Lower leg skin (tissue), 4 donors: Measurements from ENCODE around the gene PTPRU. TPM values are rescaled to one million over a fixed set of nuclear protein-coding genes. Genes with fewer than 3 reads are reported as not detected.

Experiments
- DNase-seq, 2 donors: peaks; one replicate each; pipeline ENCODE4 v3.0.0-alpha.2; 2019; ENCODE audit warnings: low spot score in 2 of 2
- H3K4me3 ChIP-seq: fragments of 200-600 bp; sonication (generic); 2 replicates; pipeline ENCODE4 v1.5.1; 2017; ENCODE audit warnings: mild to moderate bottlenecking, low read depth; ENCODE audit not compliant: poor library complexity, severe bottlenecking
- CTCF ChIP-seq, 3 donors: fragments of 450-650 bp; IDR thresholded peaks; one replicate each; pipeline ENCODE4 v1.5.1; 2016; ENCODE audit warnings: antibody characterized with exemption in 3 of 3, mild to moderate bottlenecking in 3 of 3, moderate library complexity in 2 of 3
- POLR2A ChIP-seq, 2 donors: fragments of 450-650 bp; IDR thresholded peaks; one replicate each; pipeline ENCODE4 v1.6.1; 2016 to 2017; ENCODE audit warnings: antibody characterized with exemption in 2 of 2, mild to moderate bottlenecking in 1 of 2, moderate library complexity in 1 of 2
- WGBS, 2 donors: methylation state at CpG; one replicate each; pipeline ENCODE4 v1.1.5; 2018; 5-methylcytosine and 5-hydroxymethylcytosine counted together
- intact Hi-C: fragments of 100-400 bp; cut with DNase I; formaldehyde crosslinking; loops from one replicate; pipeline ENCODE4 v1.15.0; 2023; ENCODE audit warnings: low total_unique reads
- total RNA-seq, 4 donors: library from RNA; depleted of rRNA; stranded (reverse); fragments of >200 nt; gene quantifications; one replicate each; pipeline ENCODE4 v1.1.0, GENCODE V29; 2016

The PTPRU gene
- total RNA-seq, 4 donors from 2014 or later: 15.9 to 56.3 (median 30.6) TPM

GRCh38 chr1:29264773-29265389 is 28.6 kb downstream of the PTPRU start:
- no peak for DNase-seq
- intact Hi-C loops: no loop called here
- WGBS, 2 donors: 76 to 77% methylated on average over 4 of the region's 4 CpGs
- H3K4me3 ChIP-seq: no peak overlapping the region
- no peak for TF ChIP-seq POLR2A (IDR thresholded peaks at IDR 0.05)
- TF ChIP-seq CTCF (IDR thresholded peaks at IDR 0.05): no peak

GRCh38 chr1:29266912-29267311 is 30.6 kb downstream of the PTPRU start:
- 95 to 96% methylated on average over 3 of the region's 3 CpGs for WGBS, 2 donors
- H3K4me3 ChIP-seq: no peak overlapping the region
- no peak for TF ChIP-seq POLR2A (IDR thresholded peaks at IDR 0.05)
- TF ChIP-seq CTCF (IDR thresholded peaks at IDR 0.05): no peak
- no peak for DNase-seq
- intact Hi-C loops: no loop called here

- intact Hi-C loops: no loop called here
- 87 to 90% methylated on average over 9 of the region's 9 CpGs for WGBS, 2 donors
- no peak for DNase-seq
- TF ChIP-seq POLR2A (IDR thresholded peaks at IDR 0.05) (no peak), CTCF (IDR thresholded peaks at IDR 0.05) (no peak)
- no peak overlapping the region for H3K4me3 ChIP-seq
These were observed 31.2 kb downstream of the PTPRU start for GRCh38 chr1:29267321-29268070.

- DNase-seq: no peak
- TF ChIP-seq POLR2A (IDR thresholded peaks at IDR 0.05) (no peak), CTCF (IDR thresholded peaks at IDR 0.05) (no peak)
- no peak overlapping the region for H3K4me3 ChIP-seq
- WGBS, 2 donors: 65 to 75% methylated on average over 8 of the region's 8 CpGs
- intact Hi-C loops: no loop called here
These were observed 33.1 kb downstream of the PTPRU start for GRCh38 chr1:29269382-29269781.

GRCh38 chr1:29270929-29271521 is 34.7 kb downstream of the PTPRU start:
- no peak overlapping the region for H3K4me3 ChIP-seq
- no peak for DNase-seq
- no peak for TF ChIP-seq POLR2A (IDR thresholded peaks at IDR 0.05)
- TF ChIP-seq CTCF (IDR thresholded peaks at IDR 0.05): no peak
- WGBS, 2 donors: 51 to 58% methylated on average over 3 of the region's 3 CpGs
- intact Hi-C loops: no loop called here
